HG02588 (cell line): Measurements from ENCODE around the gene SPON1.
"Not testable (repeated sequence)": the region's sequence is repeated elsewhere in the genome, so short reads cannot be mapped to it uniquely, and the experiment has no call there.

Experiments
- ATAC-seq: cut with Tn5 transposase; IDR thresholded peaks from one replicate; pipeline ENCODE4 v1.9.1; 2021; ENCODE audit warnings: mild to moderate bottlenecking, moderate library complexity; ENCODE audit not compliant: unreplicated experiment

The SPON1 gene

DNA sequence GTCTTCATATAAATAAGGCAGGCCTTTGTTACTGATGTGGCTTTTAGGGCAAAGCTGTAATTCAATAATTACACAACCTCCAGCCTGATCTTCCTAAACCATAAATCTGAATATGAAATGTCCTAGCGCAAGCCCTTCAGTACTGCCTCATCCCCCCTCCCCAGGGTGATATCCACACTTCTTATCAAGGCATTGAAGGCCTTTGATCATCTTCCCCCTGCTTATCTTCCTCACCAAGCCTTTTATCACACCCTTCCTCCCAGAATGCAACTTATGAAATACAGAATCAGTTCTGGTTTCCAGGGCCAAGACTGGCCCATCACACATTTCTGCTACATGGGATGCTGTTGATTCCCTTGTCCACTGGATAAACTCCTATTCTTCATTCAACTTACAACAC, 12.1 kb downstream of the SPON1 start:
- ATAC-seq = no peak

- ATAC-seq = no peak
Measured at GRCh38 chr11:13983081-13983751, 20.7 kb downstream of the SPON1 start.

DNA sequence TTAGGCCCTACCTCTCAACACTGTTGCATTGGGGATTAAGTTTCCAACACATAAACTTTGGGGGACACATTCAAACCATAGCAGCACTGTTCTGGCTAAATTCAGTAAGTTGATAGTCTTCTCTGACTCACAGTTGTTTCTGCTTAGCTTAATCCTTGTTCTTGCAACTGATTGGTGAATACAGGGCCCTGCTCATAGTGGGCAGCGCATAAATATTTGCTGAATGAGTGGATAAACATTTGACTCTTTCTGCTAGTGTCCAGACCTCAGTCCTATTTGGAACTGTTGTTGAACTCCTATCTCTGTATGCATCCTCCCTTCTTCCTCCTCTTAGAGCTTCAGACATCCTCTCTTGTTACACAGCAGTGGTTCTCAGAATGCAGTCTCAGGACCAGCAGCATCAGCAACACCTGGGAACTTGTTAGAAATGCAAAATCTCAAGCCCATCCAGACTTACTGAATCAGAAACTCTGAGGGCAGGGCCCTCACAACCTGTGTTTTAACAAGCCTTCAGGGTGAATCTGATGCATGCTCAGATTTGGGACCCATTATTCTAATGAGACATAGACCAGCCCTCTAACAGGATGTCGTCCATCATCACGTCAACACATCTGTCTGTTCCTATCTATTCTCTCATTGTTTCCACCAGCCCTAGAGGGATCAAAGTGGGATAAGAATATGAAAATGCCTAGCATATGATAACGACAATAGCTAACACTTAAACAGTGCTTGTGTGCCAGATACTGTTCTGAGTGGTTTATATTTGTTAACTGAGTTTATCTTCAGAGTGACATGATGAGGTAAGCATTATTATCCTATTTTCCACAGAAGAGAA, 22.3 kb downstream of the SPON1 start:
- no peak for ATAC-seq

DNA sequence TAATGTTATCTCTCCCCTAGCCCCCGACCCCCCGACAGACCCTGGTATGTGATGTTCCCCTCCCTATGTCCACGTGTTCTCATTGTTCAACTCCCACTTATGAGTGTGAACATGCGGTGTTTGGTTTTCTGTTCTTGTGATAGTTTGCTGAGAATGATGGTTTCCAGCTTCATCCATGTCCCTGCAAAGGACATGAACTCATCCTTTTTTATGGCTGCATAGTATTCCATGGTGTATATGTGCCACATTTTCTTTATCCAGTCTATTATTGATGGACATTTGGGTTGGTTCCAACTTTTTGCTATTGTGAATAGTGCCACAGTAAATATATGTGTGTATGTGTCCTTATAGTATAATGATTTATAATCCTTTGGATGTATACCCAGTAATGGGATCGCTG, 24.2 kb downstream of the SPON1 start:
- not testable (repeated sequence) for ATAC-seq

DNA sequence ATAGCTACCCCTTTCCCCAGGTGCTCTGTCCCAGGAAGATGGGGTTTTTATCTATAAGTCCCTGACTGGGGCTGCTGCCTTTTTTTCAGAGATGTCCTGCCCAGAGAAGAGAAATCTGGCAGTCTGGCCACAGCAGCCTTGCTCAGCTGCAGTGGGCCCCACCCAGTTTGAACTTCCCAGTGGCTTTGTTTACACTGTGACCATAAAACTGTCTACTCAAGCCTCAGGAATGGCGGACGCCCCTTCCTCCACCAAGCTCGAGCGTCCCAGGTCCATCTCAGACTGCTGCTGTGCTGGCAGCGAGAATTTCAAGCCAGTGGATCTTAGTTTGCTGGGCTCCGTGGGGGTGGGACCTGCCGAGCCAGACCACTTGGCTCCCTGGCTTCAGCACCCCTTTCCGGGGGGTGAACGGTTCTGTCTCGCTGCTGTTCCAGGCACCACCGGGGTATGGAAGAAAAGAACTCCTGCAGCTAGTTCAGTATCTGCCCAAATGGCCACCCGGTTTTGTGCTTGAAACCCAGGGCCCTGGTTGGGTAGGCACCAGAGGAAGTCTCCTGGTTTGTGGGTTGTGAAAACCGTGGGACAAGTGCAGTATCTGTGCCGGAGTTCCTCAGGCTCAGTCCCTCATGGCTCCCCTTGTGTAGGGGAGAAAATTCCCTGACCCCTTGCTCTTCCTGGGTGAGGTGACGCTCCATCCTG, 29.8 kb downstream of the SPON1 start:
- not testable (repeated sequence) for ATAC-seq

- no peak for ATAC-seq
Measured at GRCh38 chr11:13993096-13993765, 30.7 kb downstream of the SPON1 start.

GRCh38 chr11:13997881-13998280, 35.4 kb downstream of the SPON1 start:
- ATAC-seq = no peak

GRCh38 chr11:13999704-14000103, 37.2 kb downstream of the SPON1 start:
- no peak for ATAC-seq

- no peak for ATAC-seq
Measured at GRCh38 chr11:14001597-14001996, 39.1 kb downstream of the SPON1 start.

- ATAC-seq = no peak
Measured at GRCh38 chr11:14007566-14007965, 45.0 kb downstream of the SPON1 start.

- no peak for ATAC-seq
Measured at GRCh38 chr11:14010665-14011064, 48.1 kb downstream of the SPON1 start.

DNA sequence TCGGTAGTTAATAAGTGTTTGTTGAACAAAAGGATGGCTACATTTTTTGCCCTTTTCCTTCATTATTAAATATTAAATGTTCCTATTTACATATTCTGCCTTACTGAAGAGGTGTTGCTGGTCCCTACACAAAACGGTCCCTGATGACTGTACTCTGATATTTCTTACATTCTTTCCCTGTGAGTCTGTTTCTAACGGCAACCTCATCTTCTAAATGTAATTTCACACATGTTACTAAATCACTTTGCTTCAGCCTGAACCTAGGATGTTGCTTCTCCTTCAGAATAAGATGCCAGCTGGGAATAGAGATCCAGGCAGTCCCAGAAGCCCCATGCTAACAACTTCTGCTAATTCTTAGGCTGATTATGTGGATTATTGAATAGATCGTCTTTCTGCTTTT, 50.3 kb downstream of the SPON1 start:
- ATAC-seq = no peak

- ATAC-seq = no peak
Measured at GRCh38 chr11:14015711-14016110, 53.2 kb downstream of the SPON1 start.

DNA sequence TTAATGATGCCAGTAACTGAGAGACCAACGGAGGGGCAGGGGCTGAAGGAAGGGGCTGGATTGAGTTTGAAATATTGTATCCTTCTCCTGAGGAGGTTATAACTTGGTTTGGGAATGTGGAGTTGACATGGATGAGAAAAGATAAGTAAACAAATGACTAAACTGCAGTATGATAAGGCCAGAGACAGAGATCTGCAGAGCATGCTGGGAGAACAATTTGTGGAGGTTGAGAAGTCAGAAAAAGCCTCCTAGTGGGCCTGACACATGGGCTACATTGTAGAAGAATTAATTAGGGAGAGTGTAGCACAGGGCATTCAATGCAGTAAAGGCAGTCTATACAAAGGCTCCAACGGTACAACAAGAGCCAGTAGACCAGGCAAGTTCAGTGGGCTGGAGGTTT, 55.9 kb downstream of the SPON1 start:
- ATAC-seq = no peak

GRCh38 chr11:14021738-14022137, 59.2 kb downstream of the SPON1 start:
- no peak for ATAC-seq

DNA sequence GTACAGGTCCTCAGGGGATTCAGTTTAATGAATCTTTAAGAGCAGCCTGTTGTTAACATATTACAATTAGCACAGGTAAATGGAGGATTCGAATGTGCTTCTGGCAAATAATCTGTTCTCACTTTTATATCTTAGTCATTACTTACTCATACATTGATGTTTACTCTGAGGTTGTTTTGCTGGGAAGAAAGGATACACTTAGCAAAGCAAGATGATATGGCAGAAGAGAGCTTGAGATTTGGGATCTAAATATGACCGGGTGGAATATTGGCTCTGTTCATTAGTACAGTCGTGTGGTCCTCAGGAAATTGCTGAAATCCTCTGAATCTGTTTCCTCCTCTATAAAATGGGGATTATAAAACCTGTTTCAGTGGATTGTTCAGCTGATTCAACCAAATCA, 59.7 kb downstream of the SPON1 start:
- ATAC-seq = no peak

DNA sequence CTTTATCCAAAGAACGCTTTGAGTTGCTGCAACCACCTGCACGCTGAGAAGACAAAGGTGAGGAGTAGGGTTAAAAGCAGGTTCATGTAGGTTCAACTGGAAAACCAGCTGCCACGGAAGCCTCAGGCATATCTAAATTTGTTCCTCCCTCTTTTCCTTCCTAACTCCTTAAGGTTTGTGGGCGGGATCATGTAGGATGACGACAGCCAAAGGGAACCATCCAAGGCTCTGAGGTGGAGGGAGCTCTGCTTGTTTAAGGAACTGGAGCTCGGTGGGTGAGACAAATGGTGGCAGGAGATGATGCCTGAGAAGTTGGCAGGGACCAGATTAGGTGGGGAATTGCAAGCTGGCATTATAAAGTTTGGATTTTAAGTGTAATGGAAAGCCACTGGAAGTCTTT, 60.3 kb downstream of the SPON1 start:
- no peak for ATAC-seq

DNA sequence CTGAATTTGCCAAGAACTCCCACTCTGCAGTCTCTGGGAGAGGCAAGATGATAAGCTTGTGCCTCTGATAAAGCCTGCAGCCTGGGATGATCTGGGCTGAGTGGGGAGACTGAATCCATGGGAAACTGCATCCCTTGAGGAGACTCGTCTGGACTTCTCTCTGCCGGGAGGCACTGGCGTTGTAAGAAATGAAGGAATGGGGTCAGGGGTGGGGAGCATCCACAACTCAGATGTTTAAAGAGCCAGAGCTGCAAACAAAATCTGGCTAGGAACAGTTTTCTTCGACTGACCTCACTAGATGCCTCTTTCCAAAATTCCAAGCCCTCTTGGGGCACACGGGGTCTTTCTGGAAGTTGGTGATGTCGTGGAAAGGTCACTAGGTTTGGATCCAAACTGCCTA, 64.4 kb downstream of the SPON1 start:
- no peak for ATAC-seq

DNA sequence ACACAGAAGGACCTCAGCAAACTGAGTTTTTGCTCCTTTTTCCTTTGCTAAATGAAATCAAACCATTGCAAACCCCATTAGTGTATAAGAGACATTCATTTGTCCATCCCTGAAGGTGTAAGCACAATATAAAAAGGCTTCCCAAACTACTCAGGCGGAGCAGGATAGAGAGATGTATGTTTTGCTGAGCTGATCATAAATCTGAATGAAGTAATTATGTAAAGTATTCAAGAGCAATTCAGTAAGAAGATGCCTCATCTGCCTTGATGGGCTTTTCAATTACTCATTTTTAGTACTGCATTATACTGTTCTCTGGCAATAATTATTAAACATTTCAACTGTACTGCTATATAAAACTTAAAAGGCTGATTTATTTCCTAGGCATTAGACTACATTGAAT, 65.0 kb downstream of the SPON1 start:
- ATAC-seq = no peak

GRCh38 chr11:14029440-14029839, 66.9 kb downstream of the SPON1 start:
- no peak for ATAC-seq
